PC-9 (cell line): ENCODE data around the gene HDHD5.

Source experiments
- CTCF ChIP-seq: fragments of 200-600 bp; sonication (generic); conservative IDR thresholded peaks from 2 replicates; pipeline ENCODE4 v1.6.1; 2017; ENCODE audit warnings: mixed run types, antibody characterized with exemption, mild to moderate bottlenecking, moderate library complexity
- EZH2 ChIP-seq: fragments of 200-600 bp; sonication (generic); IDR thresholded peaks from 2 replicates; pipeline ENCODE4 v1.8.0; 2017; ENCODE audit warnings: antibody characterized with exemption, low read depth

- TF ChIP-seq CTCF (no peak), EZH2 (no peak)
Measured at GRCh38 chr22:17161991-17162390, 2.9 kb upstream of the HDHD5 start.
